GM10266 (cell line): Measurements from ENCODE around the gene TCFL5.

Source experiments
- DNase-seq: peaks from one replicate; pipeline ENCODE4 v3.0.0; 2012; ENCODE audit errors: extremely low spot score
- TF ChIP-seq, protein P1 (sequence below): IDR thresholded peaks from 2 replicates; pipeline ENCODE4 v1.5.1; 2012; ENCODE audit warnings: mild to moderate bottlenecking, low read depth; ENCODE audit not compliant: control insufficient read depth, insufficient read depth; ENCODE audit errors: missing control alignments

The TCFL5 gene

GRCh38 chr20:62861726-62862336, at the start of gene TCFL5:
TSS of gene TCFL5 (minus strand) at chr20:62861822. CDS start at chr20:62861670, 152 bp downstream.
- peak; percentile 99 for DNase-seq
- TF ChIP-seq, protein P1, sequence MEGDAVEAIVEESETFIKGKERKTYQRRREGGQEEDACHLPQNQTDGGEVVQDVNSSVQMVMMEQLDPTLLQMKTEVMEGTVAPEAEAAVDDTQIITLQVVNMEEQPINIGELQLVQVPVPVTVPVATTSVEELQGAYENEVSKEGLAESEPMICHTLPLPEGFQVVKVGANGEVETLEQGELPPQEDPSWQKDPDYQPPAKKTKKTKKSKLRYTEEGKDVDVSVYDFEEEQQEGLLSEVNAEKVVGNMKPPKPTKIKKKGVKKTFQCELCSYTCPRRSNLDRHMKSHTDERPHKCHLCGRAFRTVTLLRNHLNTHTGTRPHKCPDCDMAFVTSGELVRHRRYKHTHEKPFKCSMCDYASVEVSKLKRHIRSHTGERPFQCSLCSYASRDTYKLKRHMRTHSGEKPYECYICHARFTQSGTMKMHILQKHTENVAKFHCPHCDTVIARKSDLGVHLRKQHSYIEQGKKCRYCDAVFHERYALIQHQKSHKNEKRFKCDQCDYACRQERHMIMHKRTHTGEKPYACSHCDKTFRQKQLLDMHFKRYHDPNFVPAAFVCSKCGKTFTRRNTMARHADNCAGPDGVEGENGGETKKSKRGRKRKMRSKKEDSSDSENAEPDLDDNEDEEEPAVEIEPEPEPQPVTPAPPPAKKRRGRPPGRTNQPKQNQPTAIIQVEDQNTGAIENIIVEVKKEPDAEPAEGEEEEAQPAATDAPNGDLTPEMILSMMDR = no peak

DNA sequence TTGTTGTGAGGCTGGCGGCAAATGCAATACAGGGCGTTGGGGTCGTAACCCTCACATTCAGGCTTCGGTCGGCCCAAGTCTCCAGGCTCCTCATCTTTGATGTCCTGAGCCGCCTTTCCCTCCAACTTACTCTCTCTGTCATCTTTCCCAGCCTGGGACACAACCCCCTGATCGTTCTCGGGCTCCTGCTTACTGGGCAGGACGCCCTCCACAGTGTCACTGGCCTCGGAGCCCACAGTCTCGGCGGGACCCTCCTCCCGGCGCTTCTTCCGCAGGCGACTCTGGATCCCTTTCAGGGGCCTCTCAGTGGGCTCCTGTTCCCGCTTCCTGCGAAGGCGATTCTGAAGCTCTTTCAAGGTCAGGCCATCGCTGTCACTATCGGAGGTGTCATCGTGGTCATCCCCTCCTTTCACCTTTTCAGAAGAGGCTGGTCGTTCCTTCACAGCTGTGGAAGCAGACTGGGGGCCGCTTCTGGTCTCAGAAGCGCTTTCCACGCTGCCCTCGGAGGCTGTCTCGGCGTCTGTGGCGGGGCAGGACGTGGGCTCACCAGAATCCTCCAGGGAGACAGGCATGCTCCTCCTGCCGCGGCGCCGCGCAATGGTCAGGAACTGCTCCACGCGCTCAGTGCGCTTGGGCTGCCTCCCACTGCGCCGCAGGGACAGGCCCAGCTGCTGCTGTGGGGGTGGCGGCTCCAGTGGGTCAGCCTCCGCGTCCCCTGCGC, 49.3 kb upstream of the TCFL5 start:
- TF ChIP-seq, protein P1 = no peak
- no peak for DNase-seq

DNA sequence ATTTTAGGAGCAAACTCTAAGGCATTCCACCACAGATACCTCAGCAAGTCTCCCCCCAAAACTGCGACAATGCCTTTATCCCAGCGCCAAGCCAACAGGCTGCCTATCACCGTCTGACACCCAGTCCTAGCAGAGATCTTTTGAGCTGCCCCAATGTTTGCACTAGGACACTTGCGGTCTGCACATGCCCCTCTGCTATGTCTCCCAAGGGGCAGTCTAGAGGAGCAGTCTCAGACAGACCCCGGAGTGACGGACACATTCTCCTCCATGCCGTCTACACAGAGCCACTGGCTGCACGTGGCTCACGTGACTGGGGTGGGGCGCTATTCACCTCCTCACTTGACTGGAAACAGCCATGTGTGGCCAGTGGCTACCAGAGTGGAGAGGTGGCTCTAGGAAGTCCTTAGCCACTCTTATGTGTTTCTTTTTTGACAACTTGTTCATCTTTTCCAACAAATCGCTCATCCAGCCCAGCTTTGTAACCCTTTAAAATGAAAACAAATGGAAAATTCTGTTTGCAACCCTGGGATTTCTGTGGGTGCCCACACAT, 48.7 kb upstream of the TCFL5 start:
- no peak for DNase-seq
- TF ChIP-seq, protein P1 = no peak

- TF ChIP-seq, protein P1 = no peak
- DNase-seq = no peak
Observed at GRCh38 chr20:62908971-62909791, 47.6 kb upstream of the TCFL5 start.

DNA sequence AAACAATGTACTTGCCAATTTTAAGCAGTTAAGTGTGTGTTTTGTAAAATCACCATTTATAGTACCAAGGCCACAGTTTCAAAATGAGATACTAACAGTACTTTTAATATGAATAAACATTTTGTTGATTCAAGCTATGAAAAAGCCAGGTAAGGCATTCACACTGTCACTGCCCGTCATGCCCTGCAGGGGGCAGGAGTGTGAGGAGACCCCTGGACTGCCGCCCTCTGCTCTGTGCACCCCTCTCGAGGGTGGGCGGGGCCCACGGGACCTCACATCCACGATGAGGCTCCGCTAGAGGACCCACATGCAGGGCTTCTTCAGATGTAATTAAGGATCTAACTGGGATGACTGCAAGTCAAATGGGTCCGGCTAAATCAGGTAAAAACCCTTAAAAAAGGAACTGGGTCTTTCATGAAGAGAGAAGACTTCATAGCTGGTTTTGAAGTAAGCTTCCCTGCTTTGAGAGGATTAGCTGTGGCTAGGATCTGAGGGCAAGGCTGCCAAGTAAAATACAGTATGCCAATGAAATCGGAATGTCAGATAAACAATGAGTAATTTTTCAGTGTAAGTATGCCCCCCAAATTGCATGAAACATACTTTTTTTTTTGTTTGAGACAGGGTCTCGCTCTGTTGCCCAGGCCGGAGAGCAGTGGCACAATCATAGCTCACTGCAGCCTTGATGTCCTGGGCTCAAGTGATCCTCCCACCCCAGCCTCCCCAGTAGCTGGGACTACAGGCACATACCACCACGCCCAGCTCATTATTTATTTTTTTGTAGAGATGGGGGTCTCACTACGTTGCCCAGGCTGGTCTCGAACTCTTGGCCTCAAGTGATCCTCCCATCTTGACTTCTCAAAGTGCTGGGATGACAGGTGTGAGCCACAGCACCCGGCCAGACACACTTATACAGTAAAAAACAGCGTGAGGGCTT, 46.0 kb upstream of the TCFL5 start:
- TF ChIP-seq, protein P1 = peak; percentile 50
- DNase-seq = no peak

DNA sequence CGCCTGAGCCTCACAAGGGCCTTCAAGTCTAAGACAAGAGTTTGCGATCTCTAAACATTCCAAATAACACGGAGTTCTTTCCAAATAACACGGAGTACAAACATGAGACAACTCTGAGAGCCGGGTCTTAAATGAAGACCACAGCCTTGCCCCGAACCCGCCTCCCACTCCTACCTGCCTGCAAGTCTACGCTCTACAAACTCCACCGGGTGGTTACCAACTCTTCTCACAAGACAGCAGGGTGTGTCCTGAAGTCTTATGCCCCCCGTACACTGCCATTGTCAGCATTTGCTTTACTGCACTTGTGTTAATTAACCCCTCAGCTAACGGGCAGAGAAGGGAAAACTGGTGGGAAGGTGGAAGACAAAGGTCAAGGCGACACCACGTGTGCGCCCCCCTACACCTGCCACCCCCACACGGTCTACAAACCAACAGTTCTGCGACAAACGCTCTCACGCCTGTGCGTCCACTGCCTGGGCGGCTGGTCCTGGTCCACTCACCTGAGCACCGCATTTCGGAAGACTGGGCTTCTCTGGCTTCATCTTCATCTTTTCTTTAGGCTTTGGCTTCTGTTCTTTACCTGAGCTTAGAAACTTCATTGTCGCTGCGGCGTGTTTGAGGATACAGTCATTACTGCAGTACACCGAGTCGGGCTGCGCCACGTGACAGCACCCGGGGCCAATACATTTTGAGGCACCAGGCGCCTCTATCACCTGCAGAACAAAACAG, 45.2 kb upstream of the TCFL5 start:
- TF ChIP-seq, protein P1 = no peak

More for the DNA sequence above, 45.2 kb upstream of the TCFL5 start:
- DNase-seq = no peak
